Glutamatergic neuron (in vitro differentiated cells): ENCODE results near the gene TRAF6. TPM values are rescaled to one million over a fixed set of nuclear protein-coding genes. Genes with fewer than 3 reads are reported as not detected.

Experiments
- DNase-seq: peaks from one replicate; pipeline ENCODE4 v3.0.0; 2022
- H3K27ac Mint-ChIP-seq: one replicate; pipeline ENCODE4 v1.8.0; 2020; ENCODE audit warnings: mild to moderate bottlenecking, mixed read lengths, inconsistent platforms; ENCODE audit not compliant: unreplicated experiment
- H3K27me3 Mint-ChIP-seq: one replicate; pipeline ENCODE4 v1.8.0; 2020; ENCODE audit warnings: mild to moderate bottlenecking, moderate library complexity, mixed read lengths, inconsistent platforms; ENCODE audit not compliant: unreplicated experiment
- H3K36me3 Mint-ChIP-seq: one replicate; pipeline ENCODE4 v1.8.0; 2020; ENCODE audit warnings: mild to moderate bottlenecking, mixed read lengths, inconsistent platforms; ENCODE audit not compliant: unreplicated experiment
- H3K4me1 Mint-ChIP-seq: one replicate; pipeline ENCODE4 v1.8.0; 2020; ENCODE audit warnings: mild to moderate bottlenecking, low read depth, mixed read lengths, inconsistent platforms; ENCODE audit not compliant: unreplicated experiment
- H3K4me3 Mint-ChIP-seq: one replicate; pipeline ENCODE4 v1.8.0; 2020; ENCODE audit warnings: mild to moderate bottlenecking, mixed read lengths, inconsistent platforms; ENCODE audit not compliant: unreplicated experiment
- H3K9me3 Mint-ChIP-seq: one replicate; pipeline ENCODE4 v1.8.0; 2020; ENCODE audit warnings: mild to moderate bottlenecking, moderate library complexity, mixed read lengths, inconsistent platforms; ENCODE audit not compliant: unreplicated experiment
- total RNA-seq: library from RNA; stranded (reverse); fragmentation: NEBNext Ultra II Directional; extraction: Animal tissue kit (Norgen Biotek cat#: 25700); gene quantifications from one replicate; pipeline ENCODE4 v1.2.1, GENCODE V29; 2021; ENCODE audit not compliant: unreplicated experiment
- TF ChIP-seq, protein P1 (sequence below): fragments of 200-600 bp; sonication (generic); IDR thresholded peaks from one replicate; pipeline ENCODE4 v1.5.0; 2021; ENCODE audit not compliant: partially characterized antibody, unreplicated experiment

TRAF6 gene
- total RNA-seq, 1 donor from 2014 or later, result 12.3 TPM

DNA sequence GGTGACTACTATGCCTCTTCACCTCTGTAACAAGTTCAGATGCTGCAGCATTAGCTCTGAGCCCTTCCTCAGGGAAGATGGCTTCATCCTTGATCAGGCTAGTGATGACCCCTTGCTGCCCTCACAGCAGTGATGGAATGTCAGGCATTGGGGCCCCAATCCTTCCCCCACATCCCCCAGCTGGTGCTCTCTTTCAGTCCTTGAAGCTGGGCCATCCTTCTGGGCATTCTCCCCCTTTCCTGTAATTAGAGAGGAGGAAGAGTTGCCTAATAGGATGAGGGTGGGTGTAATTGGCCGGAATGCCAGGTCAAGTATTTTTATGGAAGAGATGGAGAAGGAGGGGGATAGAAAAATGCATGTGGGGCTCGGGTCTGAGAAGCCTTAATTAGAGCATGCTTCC, 62.6 kb downstream of the TRAF6 start:
- TF ChIP-seq, protein P1, sequence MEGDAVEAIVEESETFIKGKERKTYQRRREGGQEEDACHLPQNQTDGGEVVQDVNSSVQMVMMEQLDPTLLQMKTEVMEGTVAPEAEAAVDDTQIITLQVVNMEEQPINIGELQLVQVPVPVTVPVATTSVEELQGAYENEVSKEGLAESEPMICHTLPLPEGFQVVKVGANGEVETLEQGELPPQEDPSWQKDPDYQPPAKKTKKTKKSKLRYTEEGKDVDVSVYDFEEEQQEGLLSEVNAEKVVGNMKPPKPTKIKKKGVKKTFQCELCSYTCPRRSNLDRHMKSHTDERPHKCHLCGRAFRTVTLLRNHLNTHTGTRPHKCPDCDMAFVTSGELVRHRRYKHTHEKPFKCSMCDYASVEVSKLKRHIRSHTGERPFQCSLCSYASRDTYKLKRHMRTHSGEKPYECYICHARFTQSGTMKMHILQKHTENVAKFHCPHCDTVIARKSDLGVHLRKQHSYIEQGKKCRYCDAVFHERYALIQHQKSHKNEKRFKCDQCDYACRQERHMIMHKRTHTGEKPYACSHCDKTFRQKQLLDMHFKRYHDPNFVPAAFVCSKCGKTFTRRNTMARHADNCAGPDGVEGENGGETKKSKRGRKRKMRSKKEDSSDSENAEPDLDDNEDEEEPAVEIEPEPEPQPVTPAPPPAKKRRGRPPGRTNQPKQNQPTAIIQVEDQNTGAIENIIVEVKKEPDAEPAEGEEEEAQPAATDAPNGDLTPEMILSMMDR, result no peak
- peaks cover 6% of the 10 kb centered on the region for H3K9me3 Mint-ChIP-seq
- H3K27me3 Mint-ChIP-seq, result peaks cover 6% of the 10 kb centered on the region
- H3K4me3 Mint-ChIP-seq, result no peak overlapping the region
- no peak for DNase-seq
- H3K4me1 Mint-ChIP-seq, result no peaks in the 10 kb centered on the region
- no peaks in the 10 kb centered on the region for H3K36me3 Mint-ChIP-seq
- no peak overlapping the region for H3K27ac Mint-ChIP-seq

DNA sequence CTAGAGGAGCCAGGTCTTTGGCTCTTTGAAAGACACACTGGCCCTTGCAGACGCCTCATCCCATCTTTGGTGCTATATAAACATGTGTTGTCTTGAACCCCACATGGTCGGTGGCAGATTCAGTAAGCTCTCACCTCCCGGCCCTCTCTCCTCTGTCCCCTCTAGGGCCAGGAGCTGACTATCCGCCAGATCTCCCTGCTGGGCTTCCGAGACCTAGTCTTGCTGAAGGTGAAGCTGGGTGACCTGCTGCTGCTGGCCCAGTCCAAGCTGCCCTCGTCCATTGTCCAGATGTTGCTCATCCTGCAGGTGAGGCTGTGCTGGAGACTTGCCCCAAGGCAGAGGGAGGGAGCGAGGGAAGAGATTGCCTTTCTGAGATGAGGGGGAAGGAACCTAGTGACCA, 63.9 kb downstream of the TRAF6 start:
- H3K4me3 Mint-ChIP-seq, result no peak overlapping the region
- H3K36me3 Mint-ChIP-seq, result no peaks in the 10 kb centered on the region
- DNase-seq, result no peak
- TF ChIP-seq, protein P1, result no peak
- H3K9me3 Mint-ChIP-seq, result peaks cover 2% of the 10 kb centered on the region
- no peak overlapping the region for H3K27ac Mint-ChIP-seq
- peaks cover 6% of the 10 kb centered on the region for H3K27me3 Mint-ChIP-seq
- no peaks in the 10 kb centered on the region for H3K4me1 Mint-ChIP-seq

DNA sequence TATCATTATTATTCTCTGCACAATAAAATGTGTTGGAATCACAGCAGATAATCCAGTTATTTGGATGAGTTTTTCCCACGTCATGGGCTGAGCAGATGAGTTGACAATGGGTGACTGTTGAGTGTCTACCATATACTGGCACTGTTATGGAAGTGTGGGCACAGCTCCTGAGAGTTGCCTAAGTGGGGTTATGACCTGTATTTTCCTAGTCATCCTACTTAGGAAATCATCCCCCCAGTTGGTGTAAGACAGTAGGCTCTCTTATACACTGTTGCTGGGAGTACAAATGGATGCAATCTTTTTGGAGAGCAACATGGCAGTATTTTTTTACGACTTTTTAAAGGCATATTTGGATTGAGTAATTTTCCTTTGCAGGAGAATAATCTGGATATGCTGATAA, 66.4 kb downstream of the TRAF6 start:
- H3K36me3 Mint-ChIP-seq, result no peaks in the 10 kb centered on the region
- no peak overlapping the region for H3K27ac Mint-ChIP-seq

DNA sequence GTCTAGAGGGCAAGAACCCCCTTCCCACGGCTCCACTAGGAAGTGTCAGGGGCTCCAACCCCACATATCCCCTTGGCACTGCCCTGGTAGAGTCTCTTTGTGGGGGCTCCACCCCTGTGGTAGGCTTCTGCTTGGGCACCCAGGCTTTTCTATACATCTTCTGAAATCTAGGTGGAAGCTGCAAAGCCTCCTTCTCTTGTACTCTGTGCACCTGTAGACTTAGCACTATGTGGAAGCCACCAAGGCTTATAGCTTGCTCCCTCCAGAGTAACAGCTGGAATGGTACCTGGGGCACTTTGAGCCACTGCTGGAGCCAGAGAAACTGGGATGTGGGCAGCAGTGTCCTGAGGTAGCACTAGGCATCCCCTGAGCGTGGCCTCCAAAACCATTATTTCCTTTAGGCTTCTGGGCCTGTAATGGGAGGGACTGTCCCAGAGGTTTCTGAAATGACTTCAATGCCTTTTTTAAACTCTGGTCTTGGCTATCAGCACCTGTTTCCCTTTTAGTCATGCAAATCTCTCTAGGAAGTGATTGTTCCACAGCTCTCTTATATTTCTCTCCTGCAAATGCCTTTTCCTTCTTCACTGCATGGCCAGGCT, 68.4 kb downstream of the TRAF6 start:
- Mint-ChIP-seq H3K4me3 (no peak overlapping the region), H3K9me3 (peaks cover 5% of the 10 kb centered on the region), H3K4me1 (no peaks in the 10 kb centered on the region)

More for the DNA sequence above, 66.4 kb downstream of the TRAF6 start:
- Mint-ChIP-seq H3K4me3 (no peak overlapping the region), H3K4me1 (no peaks in the 10 kb centered on the region), H3K9me3 (peaks cover 5% of the 10 kb centered on the region), H3K27me3 (peaks cover 2% of the 10 kb centered on the region)
- DNase-seq, result no peak
- TF ChIP-seq, protein P1, result no peak

DNA sequence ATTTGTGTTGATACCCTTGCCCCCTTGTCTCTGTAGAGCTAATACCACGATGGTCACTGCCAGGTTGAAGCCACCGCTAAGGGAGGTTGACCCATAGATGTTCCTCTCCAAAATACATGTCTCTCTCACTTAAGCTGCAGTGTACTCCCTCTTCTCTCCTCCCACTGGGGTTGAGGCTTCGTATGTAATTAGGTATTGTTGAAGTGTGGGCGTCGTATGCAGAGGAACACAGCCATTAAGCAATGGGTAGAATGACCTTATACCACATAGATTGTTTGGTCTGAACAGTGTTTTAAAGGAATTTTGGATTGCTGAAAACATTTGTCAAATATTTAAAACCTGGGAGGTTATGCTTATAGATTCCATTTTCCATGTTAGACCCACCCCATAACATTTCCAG, 71.9 kb downstream of the TRAF6 start:
- Mint-ChIP-seq H3K4me1 (no peaks in the 10 kb centered on the region), H3K4me3 (no peak overlapping the region), H3K27me3 (no peaks in the 10 kb centered on the region), H3K27ac (no peak overlapping the region), H3K9me3 (peaks cover 5% of the 10 kb centered on the region), H3K36me3 (no peaks in the 10 kb centered on the region)
- TF ChIP-seq, protein P1, result no peak
- DNase-seq, result no peak

More for the DNA sequence above, 68.4 kb downstream of the TRAF6 start:
- TF ChIP-seq, protein P1, result no peak
- DNase-seq, result no peak
- Mint-ChIP-seq H3K27ac (no peak overlapping the region), H3K36me3 (no peaks in the 10 kb centered on the region), H3K27me3 (peaks cover 2% of the 10 kb centered on the region)
